DOHH2 (cell line): ENCODE data around the gene CACNG7.

Experiments
- H3F3A ChIP-seq: fragments of 200-600 bp; sonication (generic), shearing (Covaris generic); 2 replicates; pipeline ENCODE4 v1.6.0; 2016; ENCODE audit warnings: antibody characterized with exemption, mild to moderate bottlenecking; ENCODE audit not compliant: control insufficient read depth, insufficient read depth
- H3K27ac ChIP-seq: fragments of 200-600 bp; sonication (generic); 2 replicates; pipeline ENCODE4 v1.5.1; 2014; ENCODE audit warnings: low read depth, mild to moderate bottlenecking, low read length, moderate library complexity
- H3K27me3 ChIP-seq: fragments of 200-600 bp; sonication (generic); 2 replicates; pipeline ENCODE4 v1.6.1; 2014; ENCODE audit warnings: mild to moderate bottlenecking, low read length, mixed read lengths; ENCODE audit not compliant: control insufficient read depth
- H3K36me3 ChIP-seq: fragments of 200-600 bp; sonication (generic); 2 replicates; pipeline ENCODE4 v1.6.1; 2014; ENCODE audit warnings: mild to moderate bottlenecking, low read length, moderate library complexity, mixed read lengths; ENCODE audit not compliant: control insufficient read depth
- H3K4me1 ChIP-seq: fragments of 200-600 bp; sonication (generic); 2 replicates; pipeline ENCODE4 v1.6.1; 2014; ENCODE audit warnings: mild to moderate bottlenecking, low read length, mixed read lengths; ENCODE audit not compliant: control insufficient read depth
- H3K4me2 ChIP-seq: fragments of 200-600 bp; sonication (generic); 2 replicates; pipeline ENCODE4 v1.6.0; 2014; ENCODE audit warnings: mild to moderate bottlenecking, low read length, moderate library complexity
- H3K4me3 ChIP-seq: fragments of 200-600 bp; sonication (generic); 2 replicates; pipeline ENCODE4 v1.5.1; 2014; ENCODE audit warnings: mild to moderate bottlenecking, low read length, mixed read lengths
- H3K79me2 ChIP-seq: fragments of 200-600 bp; sonication (generic); 2 replicates; pipeline ENCODE4 v1.6.1; 2014; ENCODE audit warnings: mild to moderate bottlenecking, low read length, mixed read lengths; ENCODE audit not compliant: control insufficient read depth
- H3K9me2 ChIP-seq: fragments of 200-600 bp; sonication (generic); replicated peaks from 2 replicates; pipeline ENCODE4 v1.6.1; 2014; ENCODE audit warnings: mild to moderate bottlenecking, low read length, mixed read lengths; ENCODE audit not compliant: control insufficient read depth
- H3K9me3 ChIP-seq: fragments of 200-600 bp; sonication (generic); 2 replicates; pipeline ENCODE4 v1.6.1; 2014; ENCODE audit warnings: antibody characterized with exemption, low read length, mixed read lengths; ENCODE audit not compliant: control insufficient read depth, insufficient read depth
- H4K20me1 ChIP-seq: fragments of 200-600 bp; sonication (generic); 2 replicates; pipeline ENCODE4 v1.6.0; 2014; ENCODE audit warnings: low read depth, mild to moderate bottlenecking, antibody characterized with exemption, low read length, moderate library complexity; ENCODE audit not compliant: control insufficient read depth, insufficient read depth
- EZH2phosphoT487 ChIP-seq: fragments of 200-600 bp; sonication (generic); IDR thresholded peaks from 2 replicates; pipeline ENCODE4 v1.6.1; 2017; ENCODE audit warnings: borderline replicate concordance, mild to moderate bottlenecking, antibody characterized with exemption, low read length, moderate library complexity, mixed read lengths
- TF ChIP-seq, protein P1 (sequence below): fragments of 200-600 bp; sonication (generic); IDR thresholded peaks from one replicate; pipeline ENCODE4 v1.5.1; 2014; ENCODE audit warnings: antibody characterized with exemption, mild to moderate bottlenecking, low read depth, low read length; ENCODE audit not compliant: poor library complexity, severe bottlenecking

The CACNG7 gene

DNA sequence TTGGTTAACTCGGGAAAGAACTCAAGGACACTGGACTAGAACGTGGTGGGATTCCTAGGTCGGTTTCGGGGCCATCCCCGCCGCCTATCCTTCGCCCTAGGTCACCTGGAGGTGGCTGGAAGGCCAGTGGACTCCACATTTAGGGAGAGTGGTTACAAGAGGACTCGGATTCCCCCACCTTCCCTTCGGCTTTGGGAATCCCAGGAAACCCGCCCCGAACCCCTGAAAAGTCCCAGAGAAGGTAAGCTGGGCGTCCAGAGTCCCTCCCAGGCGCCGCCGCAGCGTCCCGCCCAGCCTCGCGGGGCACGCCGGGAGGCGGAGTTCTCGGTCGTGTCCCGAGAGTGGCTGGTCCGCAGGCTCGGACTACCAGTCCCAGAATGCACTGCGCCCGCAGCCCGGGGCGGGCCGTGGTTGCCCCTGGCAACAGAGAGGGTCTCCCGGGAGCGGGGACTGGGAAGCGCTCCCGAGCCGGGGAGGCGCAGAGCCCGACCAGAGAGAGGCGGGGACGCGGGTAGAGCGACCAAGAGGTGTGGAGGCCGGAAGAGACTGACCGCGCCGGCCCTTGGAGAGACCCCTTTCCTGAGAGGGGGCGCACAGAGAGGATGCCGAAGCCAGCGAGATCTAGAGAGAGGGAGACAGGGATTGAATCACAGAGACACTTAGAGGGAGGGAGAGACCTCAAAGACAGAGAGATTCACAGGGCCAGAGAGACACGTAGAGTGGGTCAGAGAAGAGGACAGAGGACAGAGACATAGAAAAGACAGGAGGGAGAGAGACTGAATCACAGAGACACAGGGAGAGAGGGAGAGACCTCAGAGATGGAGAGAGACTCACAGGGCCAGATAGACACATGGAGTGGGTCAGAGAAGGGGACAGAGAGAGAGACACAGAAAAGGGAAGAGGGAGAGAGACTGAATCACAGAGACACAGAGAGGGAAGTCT is 29.7 kb upstream of the CACNG7 start:
- peaks cover 26% of the 10 kb centered on the region for H3K27me3 ChIP-seq
- TF ChIP-seq, protein P1, sequence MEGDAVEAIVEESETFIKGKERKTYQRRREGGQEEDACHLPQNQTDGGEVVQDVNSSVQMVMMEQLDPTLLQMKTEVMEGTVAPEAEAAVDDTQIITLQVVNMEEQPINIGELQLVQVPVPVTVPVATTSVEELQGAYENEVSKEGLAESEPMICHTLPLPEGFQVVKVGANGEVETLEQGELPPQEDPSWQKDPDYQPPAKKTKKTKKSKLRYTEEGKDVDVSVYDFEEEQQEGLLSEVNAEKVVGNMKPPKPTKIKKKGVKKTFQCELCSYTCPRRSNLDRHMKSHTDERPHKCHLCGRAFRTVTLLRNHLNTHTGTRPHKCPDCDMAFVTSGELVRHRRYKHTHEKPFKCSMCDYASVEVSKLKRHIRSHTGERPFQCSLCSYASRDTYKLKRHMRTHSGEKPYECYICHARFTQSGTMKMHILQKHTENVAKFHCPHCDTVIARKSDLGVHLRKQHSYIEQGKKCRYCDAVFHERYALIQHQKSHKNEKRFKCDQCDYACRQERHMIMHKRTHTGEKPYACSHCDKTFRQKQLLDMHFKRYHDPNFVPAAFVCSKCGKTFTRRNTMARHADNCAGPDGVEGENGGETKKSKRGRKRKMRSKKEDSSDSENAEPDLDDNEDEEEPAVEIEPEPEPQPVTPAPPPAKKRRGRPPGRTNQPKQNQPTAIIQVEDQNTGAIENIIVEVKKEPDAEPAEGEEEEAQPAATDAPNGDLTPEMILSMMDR, result no peak
- no peaks in the 10 kb centered on the region for H3K79me2 ChIP-seq
- no peak overlapping the region for H3K4me2 ChIP-seq
- no peak overlapping the region for H3K27ac ChIP-seq
- no peak overlapping the region for H3K4me3 ChIP-seq
- H3K9me2 ChIP-seq, result no peaks in the 10 kb centered on the region
- no peaks in the 10 kb centered on the region for H3K36me3 ChIP-seq
- H4K20me1 ChIP-seq, result no peaks in the 10 kb centered on the region
- no peaks in the 10 kb centered on the region for H3F3A ChIP-seq
- H3K9me3 ChIP-seq, result no peaks in the 10 kb centered on the region
- peaks cover 11% of the 10 kb centered on the region for H3K4me1 ChIP-seq

DNA sequence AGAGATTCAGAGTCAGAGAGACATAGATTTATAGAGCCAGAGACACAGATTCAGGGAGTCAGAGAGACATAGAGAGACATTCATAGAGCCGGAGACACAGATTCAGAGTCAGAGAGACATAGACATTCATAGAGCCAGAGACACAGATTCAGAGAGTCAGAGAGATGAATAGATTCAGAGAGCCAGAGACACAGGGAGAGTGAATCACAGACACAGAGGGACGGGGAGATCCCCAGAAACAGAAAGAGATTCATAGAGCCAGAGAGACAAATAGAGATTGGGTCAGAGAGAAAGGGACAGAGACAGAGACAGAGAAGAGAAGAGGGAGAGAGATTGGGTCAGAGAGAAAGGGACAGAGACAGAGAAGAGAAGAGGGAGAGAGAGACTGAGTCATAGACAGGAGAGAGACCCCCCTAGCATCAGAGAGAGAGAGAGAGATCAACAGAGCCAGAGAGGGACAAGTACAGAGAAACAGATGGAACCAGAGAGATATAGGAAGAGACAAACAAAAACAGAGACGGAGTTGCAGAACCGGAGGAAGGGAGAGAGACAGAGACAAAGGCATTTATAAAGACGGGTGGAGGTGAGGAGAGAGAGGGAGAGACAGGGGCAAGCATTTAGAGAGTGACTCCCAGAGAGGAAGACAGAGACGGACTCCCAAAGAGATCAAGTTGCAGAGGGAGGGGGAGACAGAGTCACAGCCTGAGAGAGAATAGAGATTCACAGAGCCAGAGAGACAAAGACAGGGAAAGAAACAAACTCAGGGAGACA is 28.2 kb upstream of the CACNG7 start:
- Histone ChIP-seq H3K4me2 (peak overlapping the region; percentile 36; the same call in 1 of the 2 replicates), H3K4me3 (no peak overlapping the region), H3F3A (no peaks in the 10 kb centered on the region), H3K9me3 (no peaks in the 10 kb centered on the region), H3K27ac (no peak overlapping the region), H3K79me2 (no peaks in the 10 kb centered on the region), H3K36me3 (no peaks in the 10 kb centered on the region), H3K4me1 (peaks cover 7% of the 10 kb centered on the region), H4K20me1 (no peaks in the 10 kb centered on the region), H3K27me3 (peaks cover 26% of the 10 kb centered on the region), H3K9me2 (no peaks in the 10 kb centered on the region)
- TF ChIP-seq, protein P1, result no peak
- no peak for TF ChIP-seq EZH2phosphoT487

DNA sequence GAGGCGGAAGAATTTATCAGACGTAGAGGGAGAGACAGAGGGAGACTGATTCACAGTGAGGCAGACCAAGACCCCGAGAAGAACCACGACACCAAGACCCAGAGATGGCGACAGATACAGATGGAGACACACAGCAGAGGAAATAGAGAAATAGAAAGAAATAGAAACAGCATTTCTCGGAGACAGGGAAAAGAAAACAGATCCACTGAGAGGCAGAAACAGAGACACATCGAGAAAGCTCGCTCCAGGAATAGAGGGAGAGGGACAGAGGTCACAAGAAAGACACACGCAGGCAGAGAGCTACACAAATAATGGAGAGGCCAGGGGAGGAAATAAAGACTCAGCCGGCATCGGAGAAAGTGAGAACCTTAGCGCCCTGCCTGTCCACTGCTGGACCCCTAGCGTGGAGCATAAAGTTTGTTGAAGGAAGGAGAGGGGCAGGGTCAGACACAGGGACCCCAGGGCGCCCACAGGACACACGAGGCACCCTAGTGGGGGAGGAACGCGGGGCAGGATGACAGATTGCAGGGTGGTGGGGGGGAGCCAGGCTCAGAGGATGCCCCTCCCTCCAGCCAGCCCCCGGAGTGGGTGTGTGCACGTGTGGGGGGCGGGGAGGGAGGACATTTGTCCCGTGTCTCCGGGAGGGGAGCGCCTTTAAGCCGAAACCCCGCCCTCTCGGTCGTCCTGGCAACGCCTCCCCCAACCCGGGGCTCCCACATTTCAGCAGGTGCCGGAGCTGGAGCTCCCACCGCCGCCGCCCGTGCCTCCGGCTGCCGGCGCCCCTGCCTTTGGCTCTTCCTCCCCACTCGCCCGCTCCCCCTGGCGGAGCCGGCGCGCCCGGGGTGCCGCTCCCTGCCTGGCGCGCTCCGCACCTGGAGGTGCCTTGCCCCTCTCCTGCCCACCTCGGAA is 27.3 kb upstream of the CACNG7 start, which contains the start of gene PRKCG:
Gene PRKCG (plus strand): TSS at position 716 of the 909 bp plus-strand sequence. CDS start 298 bp downstream, outside the sequence.
- H3K9me3 ChIP-seq, result no peaks in the 10 kb centered on the region
- no peaks in the 10 kb centered on the region for H3K9me2 ChIP-seq
- H3K4me1 ChIP-seq, result peaks cover 7% of the 10 kb centered on the region
- peak within 1 kb of the TSS; percentile 20; the same call in 1 of the 2 replicates for H3K4me3 ChIP-seq
- no peaks in the 10 kb centered on the region for H3K79me2 ChIP-seq
- no peaks in the 10 kb centered on the region for H3F3A ChIP-seq
- peak within 1 kb of the TSS; percentile 36; the same call in 1 of the 2 replicates for H3K4me2 ChIP-seq
- peaks cover 26% of the 10 kb centered on the region for H3K27me3 ChIP-seq
- H3K36me3 ChIP-seq, result no peaks in the 10 kb centered on the region
- H4K20me1 ChIP-seq, result no peaks in the 10 kb centered on the region
- no peak within 1 kb of the TSS for H3K27ac ChIP-seq
- TF ChIP-seq EZH2phosphoT487, result no peak
- TF ChIP-seq, protein P1, result no peak
